ENCODE results near the gene LETMD1.

GRCh38 chr12:51086933-51087332, 38.8 kb downstream of the LETMD1 start:
- TF ChIP-seq CTCF (IDR thresholded peaks at IDR 0.05), result no peak
- TF ChIP-seq POLR2AphosphoS5 (IDR thresholded peaks at IDR 0.05), result no peak

Measured in stomach (tissue), 4 donors.